Hematopoietic multipotent progenitor cell treated with erythropoietin and hydrocortisone succinate and interleukin-3 and kit ligand, for 8 days (in vitro differentiated cells): ENCODE data around the gene MINDY3.
"Not testable (repeated sequence)": the region's sequence is repeated elsewhere in the genome, so short reads cannot be mapped to it uniquely, and the experiment has no call there.

ENCODE experiments used
- DNase-seq: peaks from one replicate; pipeline ENCODE4 v3.0.0-alpha.2; 2015

The MINDY3 gene

GRCh38 chr10:15764892-15765454 is 95.3 kb downstream of the MINDY3 start:
- no peak for DNase-seq

GRCh38 chr10:15763006-15763405 is 97.3 kb downstream of the MINDY3 start:
- DNase-seq = no peak

GRCh38 chr10:15762239-15762638 is 98.1 kb downstream of the MINDY3 start:
- DNase-seq = not testable (repeated sequence)

- DNase-seq = not testable (repeated sequence)
Measured at GRCh38 chr10:15761224-15761623, 99.1 kb downstream of the MINDY3 start.

DNA sequence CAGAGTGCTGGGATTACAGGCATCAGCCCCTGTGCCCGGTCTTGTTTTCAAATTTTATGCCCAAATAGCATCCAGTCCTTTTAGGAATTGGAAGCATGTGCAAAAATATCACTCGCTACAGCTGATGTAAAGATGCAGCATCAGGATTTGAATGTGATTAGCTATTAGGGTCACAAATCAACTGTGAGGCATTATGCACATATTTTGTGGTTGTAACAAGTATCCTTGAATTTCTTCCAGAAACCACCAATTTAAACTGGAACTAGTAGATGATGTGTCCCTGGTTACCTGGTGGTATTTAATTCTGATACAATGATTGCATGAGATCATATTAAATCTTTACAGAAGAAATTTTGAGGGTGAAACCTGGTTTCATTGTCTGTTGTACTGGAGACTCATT is 99.6 kb downstream of the MINDY3 start:
- no peak for DNase-seq

DNA sequence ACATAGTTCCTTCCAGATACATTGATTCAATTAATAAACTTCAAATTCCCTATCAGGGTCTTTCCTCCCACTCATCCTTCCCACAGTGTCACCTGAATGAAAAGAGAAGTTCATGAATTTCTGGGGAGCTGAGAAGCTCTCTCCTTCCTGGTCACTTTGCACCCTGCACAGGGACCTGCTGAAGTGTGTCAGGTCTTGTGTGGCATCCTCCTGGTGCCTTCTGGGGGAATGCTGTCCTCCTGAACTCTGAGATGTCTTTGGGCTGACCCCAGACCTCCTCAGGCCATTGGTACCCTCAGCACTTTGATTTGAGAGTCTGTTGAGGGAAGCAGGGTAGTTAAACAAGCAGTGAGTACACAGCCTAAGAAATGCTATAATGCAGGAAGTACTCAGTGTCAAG is 101.0 kb downstream of the MINDY3 start:
- DNase-seq = no peak

GRCh38 chr10:15758618-15759017 is 101.7 kb downstream of the MINDY3 start:
- no peak for DNase-seq

DNA sequence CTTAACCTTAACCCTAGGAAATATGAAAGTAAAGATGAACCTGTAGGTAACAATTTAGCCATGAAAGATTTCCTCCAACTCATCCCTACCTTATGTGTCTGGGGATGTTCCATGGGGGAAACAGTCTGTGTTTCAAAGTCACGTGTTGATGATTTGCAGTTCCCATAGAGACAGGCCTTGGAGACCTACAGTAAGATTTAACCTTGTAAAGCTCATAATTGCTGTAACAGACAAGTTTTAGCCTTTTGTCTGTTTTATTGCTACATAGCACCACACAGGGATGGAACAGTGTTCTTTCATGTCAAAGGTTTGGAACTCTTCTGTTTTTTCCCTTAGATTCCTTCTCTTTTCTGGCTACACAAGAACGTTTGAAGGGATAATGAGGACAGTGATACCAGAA is 105.4 kb downstream of the MINDY3 start:
- DNase-seq = no peak

DNA sequence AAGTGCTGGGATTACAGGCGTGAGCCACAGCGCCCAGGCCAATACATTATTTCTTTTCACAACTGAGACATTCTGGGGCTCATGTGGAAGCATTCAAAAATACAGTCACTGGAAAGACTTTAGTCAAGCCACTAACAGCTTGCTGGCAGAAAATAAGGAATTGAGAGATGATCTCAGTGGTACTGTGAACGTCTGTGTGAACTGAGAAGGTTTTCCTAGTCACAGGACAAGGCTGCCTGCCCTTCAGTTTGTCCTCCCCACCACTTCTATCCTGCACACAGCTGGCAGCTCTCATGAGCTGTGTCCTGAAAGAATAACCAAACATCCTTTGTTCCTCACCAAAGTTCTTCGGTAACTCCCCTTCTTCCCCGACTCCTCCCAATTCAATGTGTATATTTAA is 109.3 kb downstream of the MINDY3 start:
- DNase-seq = no peak

- no peak for DNase-seq
Measured at GRCh38 chr10:15748126-15748525, 112.2 kb downstream of the MINDY3 start.

- DNase-seq = no peak
Measured at GRCh38 chr10:15747632-15748031, 112.7 kb downstream of the MINDY3 start.

- no peak for DNase-seq
Measured at GRCh38 chr10:15745751-15746150, 114.6 kb downstream of the MINDY3 start.

- peak; percentile 84 for DNase-seq
Measured at GRCh38 chr10:15744217-15744865, 116.0 kb downstream of the MINDY3 start.

GRCh38 chr10:15743443-15743842 is 116.9 kb downstream of the MINDY3 start:
- DNase-seq = no peak

GRCh38 chr10:15742836-15743235 is 117.5 kb downstream of the MINDY3 start:
- DNase-seq = no peak

- DNase-seq = no peak
Measured at GRCh38 chr10:15742102-15742501, 118.2 kb downstream of the MINDY3 start.

- DNase-seq = no peak
Measured at GRCh38 chr10:15741581-15741980, 118.7 kb downstream of the MINDY3 start.

DNA sequence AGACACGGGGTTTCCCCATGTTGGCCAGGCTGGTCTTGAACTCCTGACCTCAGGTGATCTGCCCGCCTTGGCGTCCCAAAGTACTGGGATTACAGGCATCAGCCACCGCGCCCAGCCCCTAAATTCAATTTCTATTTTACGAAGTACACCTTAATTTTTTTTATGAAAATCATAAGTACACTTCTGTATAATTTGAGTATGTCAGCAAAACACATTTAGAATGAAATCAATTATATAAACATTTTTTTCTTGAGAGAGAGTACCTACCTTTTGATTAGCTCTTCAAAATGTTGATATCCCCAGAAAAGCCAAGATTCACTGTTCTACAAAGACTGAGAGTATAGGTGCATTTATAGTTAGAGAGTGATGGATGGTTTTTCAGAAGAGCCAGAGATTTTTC is 120.0 kb downstream of the MINDY3 start:
- DNase-seq = no peak

DNA sequence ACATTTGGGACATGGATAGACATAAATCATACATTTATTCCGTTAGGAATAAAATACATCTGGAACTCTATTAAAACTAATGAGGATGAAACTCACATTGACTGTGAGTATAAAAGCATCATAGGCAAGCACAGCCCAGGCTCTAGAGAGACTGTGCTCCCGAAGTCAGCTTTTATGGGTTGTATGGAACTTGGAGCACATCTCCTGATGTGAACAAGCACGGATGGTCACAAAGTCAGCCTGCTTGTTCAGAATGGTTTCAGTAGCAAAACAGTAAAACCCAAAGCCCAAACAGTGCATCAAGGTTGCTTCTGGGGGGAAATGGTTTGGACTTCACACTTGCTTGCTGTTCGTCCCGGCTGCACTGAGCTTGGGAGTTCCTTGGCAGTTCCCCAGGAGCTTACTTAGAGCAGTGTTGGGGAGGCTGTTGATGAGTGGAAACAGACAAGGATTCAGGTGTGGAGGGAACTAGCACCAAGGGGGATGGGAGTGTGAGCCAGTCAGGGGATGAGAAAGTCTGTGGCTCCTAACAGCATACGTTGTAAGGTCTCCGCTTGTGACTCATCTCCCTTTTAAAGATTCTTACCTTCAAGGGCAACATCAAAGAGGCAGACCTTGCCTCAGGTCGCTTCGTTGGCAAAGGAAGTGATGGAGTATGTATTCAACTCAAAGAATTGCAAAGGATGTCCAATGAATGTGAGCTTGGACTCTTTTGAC is 120.9 kb downstream of the MINDY3 start:
- no peak for DNase-seq

DNA sequence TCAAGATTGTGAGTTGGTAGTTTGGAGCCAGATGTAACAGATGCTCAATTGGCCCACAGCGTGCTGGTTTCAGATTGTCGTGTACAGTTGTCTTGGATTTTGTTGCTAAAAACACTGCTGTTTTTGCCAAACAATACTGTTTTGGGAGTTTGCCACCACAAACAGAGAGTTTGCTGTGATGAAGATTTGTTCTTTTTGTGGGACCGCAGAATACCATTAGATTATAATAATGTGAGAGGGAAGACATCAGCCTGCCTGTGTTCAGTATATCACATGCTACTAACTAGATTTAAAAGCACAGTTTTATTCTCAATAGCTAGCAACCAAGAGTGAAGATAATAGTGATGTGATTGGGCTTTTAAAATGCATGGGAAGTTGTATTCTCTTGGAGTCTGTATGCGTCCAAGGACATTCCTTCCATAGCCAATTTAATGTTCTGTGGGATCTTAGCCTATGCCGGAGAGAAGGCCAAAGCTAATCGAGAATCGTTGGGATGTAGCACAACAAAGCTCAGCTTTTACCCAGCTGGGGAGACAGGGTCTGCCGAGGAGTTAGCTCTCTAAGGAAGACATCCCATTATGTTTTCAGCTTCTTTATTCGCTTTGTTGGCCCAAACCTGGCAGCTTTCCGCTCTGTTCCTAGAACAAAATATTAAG is 121.9 kb downstream of the MINDY3 start:
- DNase-seq = no peak

GRCh38 chr10:15737656-15738055 is 122.7 kb downstream of the MINDY3 start:
- DNase-seq = no peak

- DNase-seq = no peak
Measured at GRCh38 chr10:15735763-15736162, 124.5 kb downstream of the MINDY3 start.

- DNase-seq = no peak
Measured at GRCh38 chr10:15730341-15730740, 130.0 kb downstream of the MINDY3 start.

- no peak for DNase-seq
Measured at GRCh38 chr10:15729890-15730289, 130.4 kb downstream of the MINDY3 start.
